GM19099 (cell line): ENCODE data around the gene SCRN3.

ENCODE experiments used
- POLR2A ChIP-seq: IDR thresholded peaks from 3 replicates; pipeline ENCODE4 v1.6.1; 2011; ENCODE audit warnings: low read depth; ENCODE audit not compliant: insufficient read length; ENCODE audit errors: extremely low read depth

The SCRN3 gene

DNA sequence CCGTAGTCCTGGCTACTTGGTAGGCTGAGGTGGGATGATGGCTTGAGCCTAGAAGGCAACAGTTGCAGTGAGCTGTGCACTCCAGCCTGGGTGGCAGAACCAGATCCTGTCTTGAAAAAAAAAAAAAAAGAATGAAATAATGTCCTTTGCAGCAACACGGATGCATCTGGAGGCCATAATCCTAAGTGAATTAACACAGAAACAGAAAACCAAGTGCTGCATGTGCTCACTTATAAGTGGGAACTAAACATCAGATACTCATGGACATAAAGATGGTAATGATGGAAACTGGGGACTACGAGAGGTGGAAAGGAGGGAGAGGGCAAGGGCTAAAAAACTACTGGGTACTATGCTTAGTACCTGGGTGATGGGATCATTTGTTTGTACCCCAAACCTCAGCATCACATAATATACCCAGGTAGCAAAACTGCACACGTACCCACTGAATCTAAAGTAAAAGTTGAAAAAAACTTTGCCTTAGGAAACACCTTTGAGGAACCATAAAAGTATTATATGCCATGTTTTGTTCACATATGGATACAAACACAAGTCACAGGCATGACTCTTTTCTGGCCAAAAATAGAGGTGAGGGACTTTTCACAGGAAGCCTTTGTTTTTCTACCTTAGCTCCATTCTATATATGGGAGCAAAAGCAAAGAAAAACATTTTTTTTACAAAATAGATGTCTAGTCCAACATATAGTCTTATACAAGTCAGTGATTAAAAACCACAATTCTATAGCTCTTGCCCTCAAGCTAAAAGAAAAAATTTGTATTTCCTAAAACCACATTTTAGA is 54.7 kb downstream of the SCRN3 start:
- TF ChIP-seq POLR2A = no peak

GRCh38 chr2:174454566-174454965 is 59.0 kb downstream of the SCRN3 start:
- no peak for TF ChIP-seq POLR2A

GRCh38 chr2:174461221-174461620 is 65.7 kb downstream of the SCRN3 start:
- TF ChIP-seq POLR2A = no peak

GRCh38 chr2:174465327-174465726 is 69.8 kb downstream of the SCRN3 start:
- no peak for TF ChIP-seq POLR2A

GRCh38 chr2:174473796-174474195 is 78.3 kb downstream of the SCRN3 start:
- TF ChIP-seq POLR2A = no peak

- no peak for TF ChIP-seq POLR2A
Measured at GRCh38 chr2:174477759-174478158, 82.2 kb downstream of the SCRN3 start.
